Trophoblast cell (in vitro differentiated cells and primary cell): Measurements from ENCODE around the gene MKI67.

Source experiments
- DNase-seq, 2 donors: peaks; one replicate each; pipeline ENCODE4 v3.0.0-alpha.2; 2016
- H2AFZ ChIP-seq: 2 replicates; pipeline ENCODE4 v1.6.1; 2013; ENCODE audit warnings: low read length, moderate library complexity, mild to moderate bottlenecking; ENCODE audit not compliant: insufficient read depth, poor library complexity
- H2AK5ac ChIP-seq: 2 replicates; pipeline ENCODE4 v1.6.1; 2013; ENCODE audit warnings: mild to moderate bottlenecking, low read length
- H2BK120ac ChIP-seq: 2 replicates; pipeline ENCODE4 v1.6.1; 2013; ENCODE audit warnings: low read length, mild to moderate bottlenecking, moderate library complexity; ENCODE audit not compliant: insufficient read depth, poor library complexity
- H2BK12ac ChIP-seq: 2 replicates; pipeline ENCODE4 v1.6.1; 2013; ENCODE audit warnings: mild to moderate bottlenecking, low read length, moderate library complexity
- H2BK5ac ChIP-seq: 2 replicates; pipeline ENCODE4 v1.6.1; 2013; ENCODE audit warnings: low read length, low read depth, moderate library complexity, mild to moderate bottlenecking; ENCODE audit not compliant: poor library complexity
- H3K14ac ChIP-seq: 2 replicates; pipeline ENCODE4 v1.6.1; 2013; ENCODE audit warnings: mild to moderate bottlenecking, low read length
- H3K18ac ChIP-seq: 2 replicates; pipeline ENCODE4 v1.6.1; 2013; ENCODE audit warnings: mild to moderate bottlenecking, low read length
- H3K23ac ChIP-seq: 2 replicates; pipeline ENCODE4 v1.6.1; 2013; ENCODE audit warnings: low read length
- H3K27ac ChIP-seq: 2 replicates; pipeline ENCODE4 v1.5.1; 2013; ENCODE audit warnings: low read depth, mild to moderate bottlenecking, inconsistent platforms, low read length, moderate library complexity
- H3K27me3 ChIP-seq: 2 replicates; pipeline ENCODE4 v1.6.1; 2013; ENCODE audit warnings: inconsistent platforms, mild to moderate bottlenecking, low read length, moderate library complexity; ENCODE audit not compliant: insufficient read depth
- H3K36me3 ChIP-seq, 2 experiments: 1 replicate in 1 of 2; 2 replicates in 1 of 2; pipeline ENCODE4 v1.6.1; 2013; ENCODE audit warnings: low read length in 2 of 2, mild to moderate bottlenecking in 2 of 2, moderate library complexity in 1 of 2; ENCODE audit not compliant: insufficient read depth in 2 of 2, control insufficient read depth in 1 of 2
- H3K4ac ChIP-seq: 2 replicates; pipeline ENCODE4 v1.6.1; 2013; ENCODE audit warnings: low read depth, mild to moderate bottlenecking, low read length, moderate library complexity
- H3K4me1 ChIP-seq, 2 experiments: 1 replicate in 1 of 2; 2 replicates in 1 of 2; pipeline ENCODE4 v1.6.1; 2013; ENCODE audit warnings: low read length in 2 of 2, mild to moderate bottlenecking in 2 of 2, moderate library complexity in 1 of 2; ENCODE audit not compliant: insufficient read depth in 2 of 2, control insufficient read depth in 1 of 2
- H3K4me2 ChIP-seq: 2 replicates; pipeline ENCODE4 v1.6.1; 2013; ENCODE audit warnings: inconsistent platforms, mild to moderate bottlenecking, low read length, moderate library complexity
- H3K4me3 ChIP-seq: 2 replicates; pipeline ENCODE4 v1.5.1; 2013; ENCODE audit warnings: mild to moderate bottlenecking, low read depth, low read length, inconsistent platforms
- H3K79me1 ChIP-seq: one replicate; pipeline ENCODE4 v1.6.1; 2013; ENCODE audit warnings: low read length
- H3K79me2 ChIP-seq: 2 replicates; pipeline ENCODE4 v1.6.1; 2013; ENCODE audit warnings: low read length, mild to moderate bottlenecking; ENCODE audit not compliant: control insufficient read depth, insufficient read depth, poor library complexity
- H3K9ac ChIP-seq: 2 replicates; pipeline ENCODE4 v1.6.1; 2013; ENCODE audit warnings: mild to moderate bottlenecking, low read length
- H3K9me3 ChIP-seq: 2 replicates; pipeline ENCODE4 v1.6.1; 2013; ENCODE audit warnings: low read depth, mild to moderate bottlenecking, control low read depth, inconsistent platforms, low read length; ENCODE audit not compliant: insufficient read depth
- H4K12ac ChIP-seq: 2 replicates; pipeline ENCODE4 v1.6.1; 2013; ENCODE audit warnings: low read depth, mild to moderate bottlenecking, low read length, moderate library complexity
- H4K8ac ChIP-seq: 2 replicates; pipeline ENCODE4 v1.6.1; 2013; ENCODE audit warnings: low read depth, mild to moderate bottlenecking, low read length, moderate library complexity
- H4K91ac ChIP-seq: one replicate; pipeline ENCODE4 v1.6.1; 2013; ENCODE audit warnings: low read depth, mild to moderate bottlenecking, low read length, moderate library complexity
- WGBS: extraction: QIAGEN DNeasy Blood & Tissue Kit; methylation state at CpG from one replicate; pipeline ENCODE4 v1.1.7; 2013; ENCODE audit warnings: missing lambda C conversion rate; ENCODE audit not compliant: insufficient read length, insufficient coverage; ENCODE audit errors: extremely low coverage; 5-methylcytosine and 5-hydroxymethylcytosine counted together

The MKI67 gene

DNA sequence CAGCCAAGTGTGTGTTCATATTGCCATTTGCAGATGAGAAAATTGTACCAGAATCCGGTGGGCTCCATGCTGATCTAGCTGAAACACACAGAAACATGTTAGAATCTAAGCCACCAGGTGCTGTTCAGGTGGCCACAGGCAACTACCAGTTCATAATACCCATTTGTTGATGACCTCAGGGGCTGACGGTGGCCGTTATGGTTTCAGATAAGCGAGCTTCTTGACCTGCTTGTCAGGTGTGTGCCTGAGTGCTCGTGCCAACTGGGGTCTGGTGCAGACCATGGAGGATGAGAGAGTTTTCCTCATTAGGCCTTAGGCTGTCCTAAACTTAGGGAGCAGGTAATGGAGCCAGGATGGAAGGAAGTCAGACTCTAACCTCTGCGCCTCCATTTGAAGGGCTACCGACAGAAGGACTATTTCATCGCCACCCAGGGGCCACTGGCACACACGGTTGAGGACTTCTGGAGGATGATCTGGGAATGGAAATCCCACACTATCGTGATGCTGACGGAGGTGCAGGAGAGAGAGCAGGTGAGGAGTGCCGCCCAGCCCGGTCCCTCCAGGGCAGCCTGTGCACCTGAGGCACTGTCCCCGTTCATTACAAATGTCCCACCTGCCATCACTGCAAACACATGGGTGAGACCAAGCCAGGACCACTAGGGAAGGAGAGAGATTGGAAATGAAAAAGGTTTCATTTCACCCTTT, 53.1 kb downstream of the MKI67 start:
- no peak overlapping the region for H3K23ac ChIP-seq
- no peak overlapping the region for H4K12ac ChIP-seq
- H3K4me1 ChIP-seq, result no peaks in the 10 kb centered on the region
- no peak overlapping the region for H2BK12ac ChIP-seq
- no peak for DNase-seq
- no peak overlapping the region for H3K4me2 ChIP-seq
- H2AK5ac ChIP-seq, result no peak overlapping the region
- H3K27me3 ChIP-seq, result no peaks in the 10 kb centered on the region
- H3K14ac ChIP-seq, result no peak overlapping the region
- H2AFZ ChIP-seq, result no peak overlapping the region
- H3K4ac ChIP-seq, result no peak overlapping the region
- WGBS, result no CpG with 5 or more reads among the region's 14 CpGs
- H3K4me3 ChIP-seq, result no peak overlapping the region
- no peak overlapping the region for H2BK5ac ChIP-seq
- peaks cover 37 to 46% of the 10 kb centered on the region in 2 experiments for H3K36me3 ChIP-seq
- no peak overlapping the region for H3K27ac ChIP-seq
- H3K79me1 ChIP-seq, result no peaks in the 10 kb centered on the region
- H3K9ac ChIP-seq, result no peak overlapping the region
- no peak overlapping the region for H2BK120ac ChIP-seq
- no peak overlapping the region for H3K18ac ChIP-seq
- H3K79me2 ChIP-seq, result no peaks in the 10 kb centered on the region
- no peaks in the 10 kb centered on the region for H3K9me3 ChIP-seq
- no peak overlapping the region for H4K91ac ChIP-seq
- no peak overlapping the region for H4K8ac ChIP-seq

DNA sequence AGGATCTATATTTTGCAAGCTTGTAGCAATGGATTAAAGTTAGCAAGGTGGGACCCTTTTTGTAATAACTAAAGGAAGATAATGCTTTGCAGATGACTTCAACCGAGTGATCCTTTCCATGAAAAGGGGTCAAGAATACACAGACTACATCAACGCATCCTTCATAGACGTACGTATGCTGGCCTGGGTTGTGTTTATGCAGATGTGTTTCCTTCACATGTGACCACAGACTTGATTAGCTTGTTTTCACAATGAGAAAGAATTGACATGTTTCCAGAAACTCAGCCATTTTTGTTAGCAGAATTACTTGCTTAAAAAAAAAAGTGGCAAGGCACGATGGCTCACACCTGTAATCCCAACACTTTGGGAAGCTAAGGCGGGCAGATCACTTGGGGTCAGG, 54.2 kb downstream of the MKI67 start:
- Histone ChIP-seq H3K18ac (no peak overlapping the region), H3K79me2 (no peaks in the 10 kb centered on the region), H3K27ac (no peak overlapping the region), H3K4me3 (no peak overlapping the region), H4K91ac (no peak overlapping the region), H3K79me1 (no peaks in the 10 kb centered on the region), H3K4me1 (no peaks in the 10 kb centered on the region), H4K12ac (no peak overlapping the region), H2AFZ (no peak overlapping the region), H3K4me2 (no peak overlapping the region), H3K14ac (no peak overlapping the region), H3K9me3 (peaks cover 3% of the 10 kb centered on the region), H2BK120ac (no peak overlapping the region), H3K23ac (no peak overlapping the region), H3K4ac (no peak overlapping the region), H3K9ac (no peak overlapping the region), H2AK5ac (no peak overlapping the region), H2BK5ac (no peak overlapping the region), H3K27me3 (no peaks in the 10 kb centered on the region), H4K8ac (no peak overlapping the region), H3K36me3 (peaks cover 40 to 44% of the 10 kb centered on the region in 2 experiments), H2BK12ac (no peak overlapping the region)
- no CpG with 5 or more reads among the region's 6 CpGs for WGBS
- no peak for DNase-seq

DNA sequence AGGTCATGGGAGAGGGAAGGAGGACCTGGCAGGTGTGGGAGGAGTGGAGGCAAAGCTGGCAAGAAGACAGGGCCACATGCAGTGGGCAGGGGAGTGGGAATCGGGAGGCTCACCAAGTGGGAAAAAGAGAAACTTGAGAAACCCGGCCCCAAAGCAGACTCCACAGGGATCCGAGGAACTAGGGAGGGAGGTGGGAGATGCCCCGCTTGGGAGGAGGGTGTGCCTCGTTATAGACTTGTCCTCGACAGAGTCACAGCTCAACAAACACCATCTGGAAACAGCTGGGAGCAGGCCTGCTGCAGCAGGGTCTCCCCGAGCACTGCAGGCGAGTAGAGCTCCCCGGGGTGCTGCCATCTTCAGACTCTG, 54.8 kb downstream of the MKI67 start:
- Histone ChIP-seq H3K23ac (no peak overlapping the region), H4K91ac (no peak overlapping the region), H3K9ac (no peak overlapping the region), H3K79me2 (no peaks in the 10 kb centered on the region), H3K18ac (no peak overlapping the region), H2AK5ac (no peak overlapping the region), H4K12ac (no peak overlapping the region), H2AFZ (no peak overlapping the region), H3K4ac (no peak overlapping the region), H3K4me2 (no peak overlapping the region), H3K27me3 (no peaks in the 10 kb centered on the region), H3K4me3 (no peak overlapping the region), H2BK120ac (no peak overlapping the region), H2BK12ac (no peak overlapping the region), H4K8ac (no peak overlapping the region), H3K9me3 (peaks cover 7% of the 10 kb centered on the region), H3K4me1 (no peaks in the 10 kb centered on the region), H3K27ac (no peak overlapping the region), H3K79me1 (no peaks in the 10 kb centered on the region), H3K36me3 (peaks cover 40 to 43% of the 10 kb centered on the region in 2 experiments), H3K14ac (no peak overlapping the region), H2BK5ac (no peak overlapping the region)
- no CpG with 5 or more reads among the region's 9 CpGs for WGBS
- no peak for DNase-seq

GRCh38 chr10:128070721-128071416, 55.4 kb downstream of the MKI67 start:
- no peak overlapping the region for H2BK5ac ChIP-seq
- no peak overlapping the region for H4K12ac ChIP-seq
- H2AK5ac ChIP-seq, result no peak overlapping the region
- H3K9me3 ChIP-seq, result peaks cover 7% of the 10 kb centered on the region
- H2BK120ac ChIP-seq, result no peak overlapping the region
- no peaks in the 10 kb centered on the region for H3K79me1 ChIP-seq
- H3K36me3 ChIP-seq, result peaks cover 45 to 48% of the 10 kb centered on the region in 2 experiments
- H3K27me3 ChIP-seq, result no peaks in the 10 kb centered on the region
- no peak overlapping the region for H3K18ac ChIP-seq
- no peak overlapping the region for H3K23ac ChIP-seq
- no peak for DNase-seq
- H2BK12ac ChIP-seq, result no peak overlapping the region
- no peak overlapping the region for H3K14ac ChIP-seq
- no CpG with 5 or more reads among the region's 17 CpGs for WGBS
- H3K4me1 ChIP-seq, result no peaks in the 10 kb centered on the region
- no peak overlapping the region for H3K9ac ChIP-seq
- H3K4ac ChIP-seq, result no peak overlapping the region
- H3K4me3 ChIP-seq, result no peak overlapping the region
- no peak overlapping the region for H4K91ac ChIP-seq
- no peak overlapping the region for H3K4me2 ChIP-seq
- H3K79me2 ChIP-seq, result no peaks in the 10 kb centered on the region
- H2AFZ ChIP-seq, result no peak overlapping the region
- no peak overlapping the region for H4K8ac ChIP-seq
- no peak overlapping the region for H3K27ac ChIP-seq
